Liver (tissue), 9 donors: Measurements from ENCODE around the gene UBE2D2. TPM values are rescaled to one million over a fixed set of nuclear protein-coding genes. Genes with fewer than 3 reads are reported as not detected.
A peak's percentile ranks its signal among the peaks of the same experiment; 100 is the strongest.

ENCODE experiments used
- DNase-seq: peaks from one replicate; pipeline ENCODE4 v3.0.0-alpha.2; 2017; ENCODE audit warnings: low spot score
- H3K27ac ChIP-seq, 2 donors: one replicate each; pipeline ENCODE4 v1.7.0; 2013; ENCODE audit warnings: inconsistent platforms in 2 of 2, low read length in 2 of 2, control low read depth in 1 of 2, low read depth in 1 of 2, mild to moderate bottlenecking in 1 of 2
- H3K27me3 ChIP-seq, 4 donors: one replicate each; pipeline versions ENCODE4 v1.6.1 to v1.7.0; 2013; ENCODE audit warnings: low read length in 3 of 4, inconsistent platforms in 1 of 4, mild to moderate bottlenecking in 1 of 4, moderate library complexity in 1 of 4; ENCODE audit not compliant: control insufficient read depth in 4 of 4, insufficient read depth in 4 of 4
- H3K36me3 ChIP-seq, 4 donors: one replicate each; pipeline versions ENCODE4 v1.6.1 to v1.7.0; 2013; ENCODE audit warnings: low read length in 3 of 4, mild to moderate bottlenecking in 3 of 4, low read depth in 1 of 4, moderate library complexity in 1 of 4; ENCODE audit not compliant: control insufficient read depth in 4 of 4, insufficient read depth in 3 of 4
- H3K4me1 ChIP-seq, 4 donors: one replicate each; pipeline versions ENCODE4 v1.6.1 to v1.7.0; 2013; ENCODE audit warnings: low read length in 3 of 4, mild to moderate bottlenecking in 3 of 4, moderate library complexity in 1 of 4; ENCODE audit not compliant: control insufficient read depth in 4 of 4, insufficient read depth in 4 of 4
- H3K4me3 ChIP-seq, 3 donors: one replicate each; pipeline versions ENCODE4 v1.6.1 to v1.7.0; 2013; ENCODE audit warnings: low read length in 3 of 3, control low read depth in 1 of 3, low read depth in 1 of 3, mild to moderate bottlenecking in 1 of 3
- H3K9ac ChIP-seq, 2 donors: one replicate each; pipeline ENCODE4 v1.7.0; 2013; ENCODE audit warnings: low read length in 2 of 2, mild to moderate bottlenecking in 2 of 2, moderate library complexity in 2 of 2, control low read depth in 1 of 2, low read depth in 1 of 2
- H3K9me3 ChIP-seq, 4 donors: one replicate each; pipeline versions ENCODE4 v1.6.1 to v1.7.0; 2013; ENCODE audit warnings: low read length in 3 of 4; ENCODE audit not compliant: control insufficient read depth in 4 of 4
- CTCF ChIP-seq: fragments of 150-350 bp; IDR thresholded peaks from 2 replicates; pipeline ENCODE4 v1.5.1; 2017; ENCODE audit warnings: improper control_type of control experiment, low read depth, low read length; ENCODE audit not compliant: missing input control
- EGR1 ChIP-seq, 2 donors: IDR thresholded peaks; 2 replicates each; pipeline ENCODE4 v1.6.1; 2016 to 2018; ENCODE audit warnings: antibody characterized with exemption in 2 of 2, low read depth in 2 of 2
- FOXA1 ChIP-seq: IDR thresholded peaks from 2 replicates; pipeline ENCODE4 v1.6.1; 2016; ENCODE audit warnings: antibody characterized with exemption
- FOXA2 ChIP-seq: IDR thresholded peaks from 2 replicates; pipeline ENCODE4 v1.6.1; 2016; ENCODE audit warnings: antibody characterized with exemption
- GABPA ChIP-seq, 2 donors: IDR thresholded peaks in 1 of 2; conservative IDR thresholded peaks in 1 of 2; 2 replicates each; pipeline ENCODE4 v1.6.1; 2016; ENCODE audit warnings: antibody characterized with exemption in 2 of 2, mild to moderate bottlenecking in 1 of 2, moderate library complexity in 1 of 2
- HNF4A ChIP-seq, 2 donors: conservative IDR thresholded peaks; 2 replicates each; pipeline ENCODE4 v1.6.1; 2016; ENCODE audit warnings: antibody characterized with exemption in 2 of 2, mild to moderate bottlenecking in 2 of 2
- HNF4G ChIP-seq: IDR thresholded peaks from 2 replicates; pipeline ENCODE4 v1.6.1; 2016; ENCODE audit warnings: antibody characterized with exemption
- MAX ChIP-seq: IDR thresholded peaks from 2 replicates; pipeline ENCODE4 v1.6.1; 2016; ENCODE audit warnings: antibody characterized with exemption
- NR2F2 ChIP-seq: IDR thresholded peaks from 2 replicates; pipeline ENCODE4 v1.6.1; 2016; ENCODE audit warnings: antibody characterized with exemption
- REST ChIP-seq: IDR thresholded peaks from 2 replicates; pipeline ENCODE4 v1.6.1; 2016; ENCODE audit warnings: antibody characterized with exemption, mild to moderate bottlenecking
- RXRA ChIP-seq, 2 donors: IDR thresholded peaks; 2 replicates each; pipeline ENCODE4 v1.6.1; 2017 to 2018; ENCODE audit warnings: antibody characterized with exemption in 2 of 2, mild to moderate bottlenecking in 1 of 2
- SP1 ChIP-seq: IDR thresholded peaks from 2 replicates; pipeline ENCODE4 v1.6.1; 2018; ENCODE audit warnings: antibody characterized with exemption, mild to moderate bottlenecking
- YY1 ChIP-seq: IDR thresholded peaks from 2 replicates; pipeline ENCODE4 v1.6.1; 2016; ENCODE audit warnings: antibody characterized with exemption, mild to moderate bottlenecking
- WGBS: extraction: QIAGEN DNeasy Blood & Tissue Kit; methylation state at CpG from one replicate; pipeline ENCODE4 v1.1.7; 2013; 5-methylcytosine and 5-hydroxymethylcytosine counted together
- polyA plus RNA-seq, 2 donors: library from polyadenylated mRNA; stranded (reverse) in 1 of 2; unstranded in 1 of 2; fragments of 200-250 nt in 1 of 2; fragments of >200 nt in 1 of 2; fragmentation: Nextera tagmentation in 1 of 2; extraction: Ambion mirVana in 1 of 2; gene quantifications; one replicate each; pipeline versions ENCODE4 v1.2.1 to v1.2.3, GENCODE V29; 2013 to 2015
- total RNA-seq, 2 donors: library from RNA; depleted of rRNA; stranded (reverse); fragments of >200 nt; gene quantifications; one replicate each; pipeline ENCODE4 v1.2.3, GENCODE V29; 2014
- donor health status: healthy.
- donor health status: healthy.
- donor health status: healthy.
- donor health status: healthy.
- donor health status: healthy.

Gene UBE2D2
- total and polyA plus RNA-seq, 4 donors: 17.0 to 53.6 (median 41.4) TPM

- peaks cover 30 to 72% (median 62%) of the 10 kb centered on the region in 4 donors for H3K4me1 ChIP-seq
- WGBS: 82% methylated on average over 4 of the region's 4 CpGs
- peaks cover 4 to 5% (median 5%) of the 10 kb centered on the region in 4 donors for H3K36me3 ChIP-seq
Measured at GRCh38 chr5:139675825-139676224, 114.7 kb downstream of the UBE2D2 start.

GRCh38 chr5:139676406-139676805 is 115.3 kb downstream of the UBE2D2 start:
- Histone ChIP-seq H3K36me3 (peaks cover 7 to 11% (median 9%) of the 10 kb centered on the region in 4 donors), H3K27ac (no peak overlapping the region), H3K9ac (no peak overlapping the region), H3K4me1 (peaks cover 26 to 72% (median 62%) of the 10 kb centered on the region in 4 donors), H3K4me3 (no peak overlapping the region), H3K9me3 (no peaks in the 10 kb centered on the region), H3K27me3 (no peaks in the 10 kb centered on the region)
- DNase-seq: no peak
- 73% methylated on average over 3 of the region's 3 CpGs for WGBS
- TF ChIP-seq REST (no peak), NR2F2 (no peak), FOXA2 (no peak), CTCF (no peak), HNF4G (no peak), SP1 (no peak), GABPA (IDR thresholded peaks at IDR 0.05 in 1 of 2, conservative IDR thresholded peaks at IDR 0.05 in 1 of 2) (no peak), HNF4A (conservative IDR thresholded peaks at IDR 0.05) (no peak), YY1 (no peak)

More at GRCh38 chr5:139675825-139676224, 114.7 kb downstream of the UBE2D2 start:
- H3K9me3 ChIP-seq: no peaks in the 10 kb centered on the region
- H3K4me3 ChIP-seq: no peak overlapping the region
- peak overlapping the region in 1 of 2 donors; percentile 35 for H3K27ac ChIP-seq
- TF ChIP-seq RXRA (IDR thresholded peaks at IDR 0.05) (no peak), EGR1 (IDR thresholded peaks at IDR 0.05; ENCODE audit: low read depth in 2 of 2) (no peak), YY1 (no peak), FOXA2 (no peak), CTCF (no peak), MAX (no peak), FOXA1 (no peak)
- no peak overlapping the region for H3K9ac ChIP-seq
- H3K27me3 ChIP-seq: no peaks in the 10 kb centered on the region
- no peak for DNase-seq
